Adrenal gland (tissue), 5 donors: ENCODE results near the gene METTL24.

Source experiments
- CTCF ChIP-seq, 6 experiments: fragments of 450-650 bp in 4 of 6; fragments of 200-600 bp in 2 of 6; sonication (generic) in 1 of 6; IDR thresholded peaks; 1 replicate in 5 of 6; 2 replicates in 1 of 6; pipeline versions ENCODE4 v1.5.1 to v1.8.0; 2016 to 2021; ENCODE audit warnings: antibody characterized with exemption in 6 of 6, mild to moderate bottlenecking in 2 of 6, moderate library complexity in 1 of 6
- POLR2A ChIP-seq, 2 donors: fragments of 450-650 bp; IDR thresholded peaks; one replicate each; pipeline ENCODE4 v1.6.1; 2017; ENCODE audit warnings: antibody characterized with exemption in 2 of 2, mild to moderate bottlenecking in 2 of 2, moderate library complexity in 1 of 2
- donor health status: DM: no; HTN: no; CAD: no.

GRCh38 chr6:110226261-110226660, 131.9 kb downstream of the METTL24 start:
- TF ChIP-seq CTCF (IDR thresholded peaks at IDR 0.05) (no peak), POLR2A (IDR thresholded peaks at IDR 0.05) (no peak)
